Adrenal gland (tissue), 5 donors: ENCODE results near the gene NDEL1.

ENCODE experiments used
- CTCF ChIP-seq, 6 experiments: fragments of 450-650 bp in 4 of 6; fragments of 200-600 bp in 2 of 6; sonication (generic) in 1 of 6; IDR thresholded peaks; 1 replicate in 5 of 6; 2 replicates in 1 of 6; pipeline versions ENCODE4 v1.5.1 to v1.8.0; 2016 to 2021; ENCODE audit warnings: antibody characterized with exemption in 6 of 6, mild to moderate bottlenecking in 2 of 6, moderate library complexity in 1 of 6
- POLR2A ChIP-seq, 2 donors: fragments of 450-650 bp; IDR thresholded peaks; one replicate each; pipeline ENCODE4 v1.6.1; 2017; ENCODE audit warnings: antibody characterized with exemption in 2 of 2, mild to moderate bottlenecking in 2 of 2, moderate library complexity in 1 of 2
- donor health status: DM: no; HTN: no; CAD: no.

DNA sequence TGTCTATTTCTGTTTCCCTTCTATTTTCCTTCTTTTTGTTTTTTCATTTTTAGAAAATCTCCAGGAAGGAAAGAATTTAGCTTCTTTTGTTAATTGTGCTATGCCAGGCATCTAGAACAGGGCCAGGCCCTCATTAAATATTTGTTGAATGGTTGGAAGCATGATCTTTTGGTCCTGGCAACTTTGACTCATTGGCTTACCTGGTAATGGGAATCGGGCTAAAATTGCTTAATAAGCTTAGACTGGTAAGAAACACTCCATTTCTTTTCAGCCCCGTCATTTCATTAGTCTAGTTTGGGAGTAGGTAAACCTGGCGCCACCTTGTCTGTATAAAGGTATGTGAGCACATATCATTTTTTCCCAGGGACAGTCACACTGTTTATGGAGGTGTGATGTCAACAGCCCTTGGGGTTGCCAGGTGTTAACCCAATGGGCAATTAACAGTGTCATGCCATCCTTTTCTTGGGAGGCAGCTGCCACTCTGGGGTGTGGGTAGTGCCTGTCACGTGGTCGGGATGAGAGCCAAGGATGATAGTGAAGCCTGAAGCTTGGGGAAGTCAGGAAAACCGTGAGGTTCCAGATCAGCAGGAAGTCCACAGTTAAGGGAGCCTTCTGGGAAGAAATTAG lies 9.5 kb upstream of the NDEL1 start:
- TF ChIP-seq CTCF (IDR thresholded peaks at IDR 0.05) (no peak), POLR2A (IDR thresholded peaks at IDR 0.05) (no peak)
